ENCODE data around the gene MGRN1. TPM values are rescaled to one million over a fixed set of nuclear protein-coding genes. Genes with fewer than 3 reads are reported as not detected.

MGRN1 gene
- polyA plus RNA-seq, 4 donors = 21.1 to 52.1 (median 25.6) TPM

- 78 to 81% (median 79%) methylated on average over 2 of the region's 2 CpGs for WGBS, 3 donors
- no peak overlapping the region for H3K4me3 ChIP-seq (ENCODE audit: low read depth in 1 of 3, low read length in 3 of 3)
- no peaks in the 10 kb centered on the region for H3K36me3 ChIP-seq (ENCODE audit: control insufficient read depth in 3 of 3, insufficient read depth in 2 of 3, low read depth in 1 of 3, low read length in 3 of 3)
- H3K9me3 ChIP-seq (ENCODE audit: control insufficient read depth in 2 of 2, insufficient read depth in 1 of 2, low read depth in 1 of 2, low read length in 1 of 2) = peaks cover 0 to 10% of the 10 kb centered on the region in 2 donors
- FAIRE-seq (no peak), DNase-seq (no peak)
- peaks cover 0 to 3% (median 0%) of the 10 kb centered on the region in 3 donors for H3K27me3 ChIP-seq (ENCODE audit: control insufficient read depth in 3 of 3, insufficient read depth in 3 of 3, low read length in 3 of 3)
- H3K4me1 ChIP-seq (ENCODE audit: control insufficient read depth in 3 of 3, insufficient read depth in 2 of 3, low read depth in 1 of 3, low read length in 2 of 3) = no peaks in the 10 kb centered on the region
- H3K27ac ChIP-seq (ENCODE audit: low read depth in 1 of 3, low read length in 2 of 3) = no peak overlapping the region
Measured at GRCh38 chr16:4588386-4588785, 36.2 kb upstream of the MGRN1 start.

DNA sequence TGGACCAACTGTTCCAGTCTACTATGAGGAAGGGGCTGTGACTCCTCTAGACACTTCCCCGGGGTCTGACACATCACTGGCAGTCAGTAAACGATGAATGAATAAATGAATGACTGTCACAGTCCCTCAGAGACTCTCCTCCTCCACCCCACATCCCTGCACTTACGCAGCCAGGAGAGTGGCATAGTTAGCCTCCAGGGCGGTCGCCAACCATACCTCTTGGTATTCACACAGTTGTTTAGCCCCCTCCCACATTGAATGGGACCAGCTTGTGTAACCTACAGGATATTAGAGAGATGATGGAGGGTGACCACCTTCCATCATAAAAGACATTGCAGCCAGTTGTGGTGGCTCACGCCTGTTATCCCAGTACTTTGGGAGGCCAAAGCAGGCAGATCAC lies 35.7 kb upstream of the MGRN1 start:
- H3K27me3 ChIP-seq (ENCODE audit: control insufficient read depth in 3 of 3, insufficient read depth in 3 of 3, low read length in 3 of 3) = peaks cover 0 to 3% (median 0%) of the 10 kb centered on the region in 3 donors
- peaks cover 0 to 10% of the 10 kb centered on the region in 2 donors for H3K9me3 ChIP-seq (ENCODE audit: control insufficient read depth in 2 of 2, insufficient read depth in 1 of 2, low read depth in 1 of 2, low read length in 1 of 2)
- 93 to 96% (median 96%) methylated on average over 6 of the region's 6 CpGs for WGBS, 3 donors
- FAIRE-seq = no peak
- no peak for DNase-seq
- H3K27ac ChIP-seq (ENCODE audit: low read depth in 1 of 3, low read length in 2 of 3) = no peak overlapping the region
- H3K36me3 ChIP-seq (ENCODE audit: control insufficient read depth in 3 of 3, insufficient read depth in 2 of 3, low read depth in 1 of 3, low read length in 3 of 3) = no peaks in the 10 kb centered on the region
- no peak overlapping the region for H3K4me3 ChIP-seq (ENCODE audit: low read depth in 1 of 3, low read length in 3 of 3)
- no peaks in the 10 kb centered on the region for H3K4me1 ChIP-seq (ENCODE audit: control insufficient read depth in 3 of 3, insufficient read depth in 2 of 3, low read depth in 1 of 3, low read length in 2 of 3)

- DNase-seq (no peak), FAIRE-seq (no peak)
- no peaks in the 10 kb centered on the region for H3K27me3 ChIP-seq (ENCODE audit: control insufficient read depth in 3 of 3, insufficient read depth in 3 of 3, low read length in 3 of 3)
- H3K27ac ChIP-seq (ENCODE audit: low read depth in 1 of 3, low read length in 2 of 3) = no peak overlapping the region
- no peak overlapping the region for H3K4me3 ChIP-seq (ENCODE audit: low read depth in 1 of 3, low read length in 3 of 3)
- no peaks in the 10 kb centered on the region for H3K4me1 ChIP-seq (ENCODE audit: control insufficient read depth in 3 of 3, insufficient read depth in 2 of 3, low read depth in 1 of 3, low read length in 2 of 3)
- H3K36me3 ChIP-seq (ENCODE audit: control insufficient read depth in 3 of 3, insufficient read depth in 2 of 3, low read depth in 1 of 3, low read length in 3 of 3) = no peaks in the 10 kb centered on the region
- peaks cover 0 to 10% of the 10 kb centered on the region in 2 donors for H3K9me3 ChIP-seq (ENCODE audit: control insufficient read depth in 2 of 2, insufficient read depth in 1 of 2, low read depth in 1 of 2, low read length in 1 of 2)
- 38 to 64% (median 52%) methylated on average over 6 of the region's 6 CpGs for WGBS, 3 donors
Measured at GRCh38 chr16:4591191-4591590, 33.4 kb upstream of the MGRN1 start.

GRCh38 chr16:4591706-4592470 lies 32.7 kb upstream of the MGRN1 start:
- 87 to 93% (median 90%) methylated on average over 17 of the region's 17 CpGs for WGBS, 3 donors
- H3K27me3 ChIP-seq (ENCODE audit: control insufficient read depth in 3 of 3, insufficient read depth in 3 of 3, low read length in 3 of 3) = no peaks in the 10 kb centered on the region
- DNase-seq (no peak), FAIRE-seq (no peak)
- no peak overlapping the region for H3K27ac ChIP-seq (ENCODE audit: low read depth in 1 of 3, low read length in 2 of 3)
- H3K4me3 ChIP-seq (ENCODE audit: low read depth in 1 of 3, low read length in 3 of 3) = no peak overlapping the region
- H3K9me3 ChIP-seq (ENCODE audit: control insufficient read depth in 2 of 2, insufficient read depth in 1 of 2, low read depth in 1 of 2, low read length in 1 of 2) = peaks cover 0 to 10% of the 10 kb centered on the region in 2 donors
- H3K4me1 ChIP-seq (ENCODE audit: control insufficient read depth in 3 of 3, insufficient read depth in 2 of 3, low read depth in 1 of 3, low read length in 2 of 3) = no peaks in the 10 kb centered on the region
- no peaks in the 10 kb centered on the region for H3K36me3 ChIP-seq (ENCODE audit: control insufficient read depth in 3 of 3, insufficient read depth in 2 of 3, low read depth in 1 of 3, low read length in 3 of 3)

DNA sequence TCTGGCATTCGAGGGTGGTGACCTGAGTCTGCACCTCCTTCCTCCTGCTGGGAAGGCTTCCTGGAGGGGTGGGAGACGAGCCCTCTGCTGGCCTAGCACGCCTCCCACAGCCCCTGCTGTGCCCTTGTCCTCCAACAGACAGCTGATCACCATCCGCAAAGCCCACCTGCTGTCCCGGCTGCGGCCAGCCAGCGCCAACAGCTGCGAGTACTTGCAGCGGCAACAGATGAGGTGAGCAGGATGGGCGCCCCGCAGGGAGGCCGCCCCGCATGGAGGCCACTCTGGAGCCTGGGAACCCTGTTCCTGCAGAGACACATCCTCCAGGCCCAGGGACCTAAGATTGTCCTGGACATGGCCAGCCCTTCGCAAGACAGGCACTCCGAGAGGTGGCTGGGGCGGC lies 31.5 kb upstream of the MGRN1 start:
- DNase-seq = no peak
- peaks cover 0 to 7% of the 10 kb centered on the region in 2 donors for H3K9me3 ChIP-seq (ENCODE audit: control insufficient read depth in 2 of 2, insufficient read depth in 1 of 2, low read depth in 1 of 2, low read length in 1 of 2)
- H3K4me1 ChIP-seq (ENCODE audit: control insufficient read depth in 3 of 3, insufficient read depth in 2 of 3, low read depth in 1 of 3, low read length in 2 of 3) = no peaks in the 10 kb centered on the region
- no peak overlapping the region for H3K27ac ChIP-seq (ENCODE audit: low read depth in 1 of 3, low read length in 2 of 3)
- H3K27me3 ChIP-seq (ENCODE audit: control insufficient read depth in 3 of 3, insufficient read depth in 3 of 3, low read length in 3 of 3) = peaks cover 0 to 4% (median 0%) of the 10 kb centered on the region in 3 donors
- 69 to 91% (median 82%) methylated on average over 13 to 16 of the region's 16 CpGs for WGBS, 3 donors
- H3K36me3 ChIP-seq (ENCODE audit: control insufficient read depth in 3 of 3, insufficient read depth in 2 of 3, low read depth in 1 of 3, low read length in 3 of 3) = no peaks in the 10 kb centered on the region
- FAIRE-seq = no peak
- H3K4me3 ChIP-seq (ENCODE audit: low read depth in 1 of 3, low read length in 3 of 3) = no peak overlapping the region

- no peak for FAIRE-seq
- Histone ChIP-seq H3K27me3 (ENCODE audit: control insufficient read depth in 3 of 3, insufficient read depth in 3 of 3, low read length in 3 of 3) (peaks cover 0 to 4% (median 0%) of the 10 kb centered on the region in 3 donors), H3K36me3 (ENCODE audit: control insufficient read depth in 3 of 3, insufficient read depth in 2 of 3, low read depth in 1 of 3, low read length in 3 of 3) (no peaks in the 10 kb centered on the region), H3K9me3 (ENCODE audit: control insufficient read depth in 2 of 2, insufficient read depth in 1 of 2, low read depth in 1 of 2, low read length in 1 of 2) (no peaks in the 10 kb centered on the region), H3K27ac (ENCODE audit: low read depth in 1 of 3, low read length in 2 of 3) (no peak overlapping the region), H3K4me3 (ENCODE audit: low read depth in 1 of 3, low read length in 3 of 3) (no peak overlapping the region), H3K4me1 (ENCODE audit: control insufficient read depth in 3 of 3, insufficient read depth in 2 of 3, low read depth in 1 of 3, low read length in 2 of 3) (no peaks in the 10 kb centered on the region)
- no peak for DNase-seq
- 81 to 88% (median 87%) methylated on average over 38 of the region's 38 CpGs for WGBS, 3 donors
Measured at GRCh38 chr16:4594433-4595410, 29.9 kb upstream of the MGRN1 start.

GRCh38 chr16:4597174-4597573 lies 27.5 kb upstream of the MGRN1 start:
- H3K36me3 ChIP-seq (ENCODE audit: control insufficient read depth in 3 of 3, insufficient read depth in 2 of 3, low read depth in 1 of 3, low read length in 3 of 3) = no peaks in the 10 kb centered on the region
- 6 to 47% (median 31%) methylated on average over 9 of the region's 9 CpGs for WGBS, 3 donors
- no peak overlapping the region for H3K27ac ChIP-seq (ENCODE audit: low read depth in 1 of 3, low read length in 2 of 3)
- DNase-seq (peak in 1 of 2 donors; percentile 68), FAIRE-seq (no peak)
- H3K27me3 ChIP-seq (ENCODE audit: control insufficient read depth in 3 of 3, insufficient read depth in 3 of 3, low read length in 3 of 3) = peaks cover 0 to 4% (median 0%) of the 10 kb centered on the region in 3 donors
- no peaks in the 10 kb centered on the region for H3K9me3 ChIP-seq (ENCODE audit: control insufficient read depth in 2 of 2, insufficient read depth in 1 of 2, low read depth in 1 of 2, low read length in 1 of 2)
- no peaks in the 10 kb centered on the region for H3K4me1 ChIP-seq (ENCODE audit: control insufficient read depth in 3 of 3, insufficient read depth in 2 of 3, low read depth in 1 of 3, low read length in 2 of 3)
- no peak overlapping the region for H3K4me3 ChIP-seq (ENCODE audit: low read depth in 1 of 3, low read length in 3 of 3)

DNA sequence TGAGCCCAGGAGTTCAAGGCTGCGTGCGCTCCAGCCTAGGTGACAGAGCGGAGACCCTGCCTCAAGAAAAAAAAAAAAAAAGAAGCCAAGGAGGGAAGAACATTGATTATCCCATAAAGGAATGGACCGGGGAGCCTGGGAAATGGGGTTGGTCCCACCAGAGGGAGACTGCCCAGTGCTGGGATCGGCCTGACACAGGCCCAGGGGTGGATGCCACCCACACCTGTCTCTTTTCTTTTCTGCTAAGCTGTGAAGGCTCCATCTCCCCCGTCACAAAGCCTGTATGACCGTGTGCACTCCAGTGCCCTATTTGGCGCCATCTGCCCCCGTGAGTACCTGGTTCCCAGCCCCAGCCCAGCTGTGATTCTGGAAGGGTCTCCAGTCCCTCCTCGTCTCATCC lies 25.6 kb upstream of the MGRN1 start:
- peaks cover 0 to 4% (median 0%) of the 10 kb centered on the region in 3 donors for H3K27me3 ChIP-seq (ENCODE audit: control insufficient read depth in 3 of 3, insufficient read depth in 3 of 3, low read length in 3 of 3)
- H3K4me1 ChIP-seq (ENCODE audit: control insufficient read depth in 3 of 3, insufficient read depth in 2 of 3, low read depth in 1 of 3, low read length in 2 of 3) = peaks cover 0 to 6% (median 2%) of the 10 kb centered on the region in 3 donors
- H3K36me3 ChIP-seq (ENCODE audit: control insufficient read depth in 3 of 3, insufficient read depth in 2 of 3, low read depth in 1 of 3, low read length in 3 of 3) = no peaks in the 10 kb centered on the region
- H3K27ac ChIP-seq (ENCODE audit: low read depth in 1 of 3, low read length in 2 of 3) = no peak overlapping the region
- H3K4me3 ChIP-seq (ENCODE audit: low read depth in 1 of 3, low read length in 3 of 3) = no peak overlapping the region
- WGBS, 3 donors = 86 to 97% (median 90%) methylated on average over 10 of the region's 10 CpGs
- DNase-seq (no peak), FAIRE-seq (no peak)
- no peaks in the 10 kb centered on the region for H3K9me3 ChIP-seq (ENCODE audit: control insufficient read depth in 2 of 2, insufficient read depth in 1 of 2, low read depth in 1 of 2, low read length in 1 of 2)
